Measurements from ENCODE around the gene RNASE9.

GRCh38 chr14:20606902-20607242 is 46.0 kb upstream of the RNASE9 start:
- TF ChIP-seq, protein P1, sequence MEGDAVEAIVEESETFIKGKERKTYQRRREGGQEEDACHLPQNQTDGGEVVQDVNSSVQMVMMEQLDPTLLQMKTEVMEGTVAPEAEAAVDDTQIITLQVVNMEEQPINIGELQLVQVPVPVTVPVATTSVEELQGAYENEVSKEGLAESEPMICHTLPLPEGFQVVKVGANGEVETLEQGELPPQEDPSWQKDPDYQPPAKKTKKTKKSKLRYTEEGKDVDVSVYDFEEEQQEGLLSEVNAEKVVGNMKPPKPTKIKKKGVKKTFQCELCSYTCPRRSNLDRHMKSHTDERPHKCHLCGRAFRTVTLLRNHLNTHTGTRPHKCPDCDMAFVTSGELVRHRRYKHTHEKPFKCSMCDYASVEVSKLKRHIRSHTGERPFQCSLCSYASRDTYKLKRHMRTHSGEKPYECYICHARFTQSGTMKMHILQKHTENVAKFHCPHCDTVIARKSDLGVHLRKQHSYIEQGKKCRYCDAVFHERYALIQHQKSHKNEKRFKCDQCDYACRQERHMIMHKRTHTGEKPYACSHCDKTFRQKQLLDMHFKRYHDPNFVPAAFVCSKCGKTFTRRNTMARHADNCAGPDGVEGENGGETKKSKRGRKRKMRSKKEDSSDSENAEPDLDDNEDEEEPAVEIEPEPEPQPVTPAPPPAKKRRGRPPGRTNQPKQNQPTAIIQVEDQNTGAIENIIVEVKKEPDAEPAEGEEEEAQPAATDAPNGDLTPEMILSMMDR (IDR thresholded peaks at IDR 0.05; ENCODE audit: low read depth, low read length): no peak
- no peak for TF ChIP-seq EZH2phosphoT487 (IDR thresholded peaks at IDR 0.05; ENCODE audit: low read depth)
